CD14-positive monocyte (primary cell): ENCODE results near the gene SULT1C3. TPM values are rescaled to one million over a fixed set of nuclear protein-coding genes. Genes with fewer than 3 reads are reported as not detected.

Experiments
- DNase-seq, 3 donors: peaks; one replicate each; pipeline ENCODE4 v3.0.0-alpha.2; 2011 to 2022
- H2AFZ ChIP-seq: 2 replicates; pipeline ENCODE4 v1.6.0; 2012; ENCODE audit warnings: mild to moderate bottlenecking, low read depth, low read length, inconsistent platforms; ENCODE audit not compliant: insufficient read depth, poor library complexity, severe bottlenecking
- H3K27ac ChIP-seq, 2 donors: 1 replicate in 1 of 2; 2 replicates in 1 of 2; pipeline ENCODE4 v1.5.1; 2012 to 2013; ENCODE audit warnings: low read length in 2 of 2, control low read depth in 1 of 2, inconsistent platforms in 1 of 2, low read depth in 1 of 2, mild to moderate bottlenecking in 1 of 2
- H3K27me3 ChIP-seq, 2 donors: one replicate each; pipeline versions ENCODE4 v1.6.0 to v1.6.1; 2011 to 2013; ENCODE audit warnings: low read length in 2 of 2; ENCODE audit not compliant: control insufficient read depth in 2 of 2, insufficient read depth in 2 of 2
- H3K36me3 ChIP-seq, 2 donors: replicated peaks in 1 of 2; 1 replicate in 1 of 2; 2 replicates in 1 of 2; pipeline versions ENCODE4 v1.5.1 to v1.6.1; 2012 to 2013; ENCODE audit warnings: low read length in 2 of 2, control low read depth in 1 of 2, inconsistent platforms in 1 of 2, mild to moderate bottlenecking in 1 of 2; ENCODE audit not compliant: insufficient read depth in 2 of 2, control insufficient read depth in 1 of 2
- H3K4me1 ChIP-seq, 2 donors: 1 replicate in 1 of 2; 2 replicates in 1 of 2; pipeline versions ENCODE4 v1.5.1 to v1.6.1; 2012 to 2013; ENCODE audit warnings: low read length in 2 of 2, control low read depth in 1 of 2, inconsistent platforms in 1 of 2, mild to moderate bottlenecking in 1 of 2, moderate library complexity in 1 of 2; ENCODE audit not compliant: insufficient read depth in 2 of 2, control insufficient read depth in 1 of 2
- H3K4me2 ChIP-seq: replicated peaks from 2 replicates; pipeline ENCODE3; 2012; ENCODE audit warnings: low read length, moderate library complexity, mild to moderate bottlenecking; ENCODE audit not compliant: poor library complexity, severe bottlenecking; ENCODE audit errors: extremely low read depth
- H3K4me3 ChIP-seq, 3 experiments: fragments of 200-600 bp in 1 of 3; sonication (generic) in 1 of 3; replicated peaks in 1 of 3; 1 replicate in 2 of 3; 2 replicates in 1 of 3; pipeline ENCODE4 v1.5.1; 2011 to 2013; ENCODE audit warnings: low read length in 3 of 3, mild to moderate bottlenecking in 3 of 3, control low read depth in 2 of 3, low read depth in 2 of 3, inconsistent platforms in 1 of 3, moderate library complexity in 1 of 3
- H3K79me2 ChIP-seq: 2 replicates; pipeline ENCODE4 v1.6.0; 2012; ENCODE audit warnings: mild to moderate bottlenecking, control low read depth, inconsistent platforms, low read length, moderate library complexity; ENCODE audit not compliant: insufficient read depth
- H3K9ac ChIP-seq: 2 replicates; pipeline ENCODE4 v1.6.0; 2017; ENCODE audit warnings: low read length, mild to moderate bottlenecking; ENCODE audit not compliant: insufficient read depth, poor library complexity, severe bottlenecking
- H3K9me3 ChIP-seq, 2 donors: replicated peaks in 1 of 2; 1 replicate in 1 of 2; 2 replicates in 1 of 2; pipeline versions ENCODE4 v1.5.1 to v1.6.1; 2012 to 2013; ENCODE audit warnings: low read length in 2 of 2, control low read depth in 1 of 2; ENCODE audit not compliant: control insufficient read depth in 1 of 2, insufficient read depth in 1 of 2
- H4K20me1 ChIP-seq: 2 replicates; pipeline ENCODE4 v1.6.0; 2012; ENCODE audit warnings: mild to moderate bottlenecking, low read length, control low read depth, moderate library complexity; ENCODE audit not compliant: insufficient read depth
- H3K27ac Mint-ChIP-seq, 7 donors: one replicate each; pipeline ENCODE4 v1.8.0; 2020; ENCODE audit warnings: mild to moderate bottlenecking in 7 of 7, mixed read lengths in 7 of 7, moderate library complexity in 6 of 7, inconsistent platforms in 2 of 7
- H3K27me3 Mint-ChIP-seq, 3 donors: one replicate each; pipeline ENCODE4 v1.8.0; 2021 to 2022; ENCODE audit warnings: low read depth in 3 of 3, mild to moderate bottlenecking in 3 of 3, mixed read lengths in 3 of 3, moderate library complexity in 3 of 3, inconsistent platforms in 1 of 3
- H3K36me3 Mint-ChIP-seq, 2 donors: one replicate each; pipeline ENCODE4 v1.8.0; 2020; ENCODE audit warnings: mixed read lengths in 2 of 2, inconsistent platforms in 1 of 2, mild to moderate bottlenecking in 1 of 2
- H3K4me1 Mint-ChIP-seq: one replicate; pipeline ENCODE4 v1.8.0; 2020; ENCODE audit warnings: mild to moderate bottlenecking, mixed read lengths
- H3K4me3 Mint-ChIP-seq, 2 donors: one replicate each; pipeline ENCODE4 v1.8.0; 2020; ENCODE audit warnings: mild to moderate bottlenecking in 2 of 2, mixed read lengths in 2 of 2, moderate library complexity in 1 of 2
- H3K9me3 Mint-ChIP-seq, 7 donors: one replicate each; pipeline ENCODE4 v1.8.0; 2020 to 2022; ENCODE audit warnings: mixed read lengths in 7 of 7, mild to moderate bottlenecking in 6 of 7, moderate library complexity in 6 of 7, inconsistent platforms in 2 of 7
- WGBS: methylation state at CpG from one replicate; pipeline ENCODE4 v1.1.5; 2013; ENCODE audit warnings: missing lambda C conversion rate; ENCODE audit not compliant: insufficient coverage; 5-methylcytosine and 5-hydroxymethylcytosine counted together
- intact Hi-C, 2 donors: fragments of 100-400 bp; cut with micrococcal nuclease; formaldehyde crosslinking; loops; one replicate each; pipeline versions ENCODE4 v1.15.0 to v1.15.1; 2023
- polyA plus RNA-seq, 3 donors: library from polyadenylated mRNA; depleted of rRNA in 1 of 3; unstranded in 2 of 3; stranded (reverse) in 1 of 3; fragments of 300-500 nt in 2 of 3; fragments of >200 nt in 1 of 3; fragmentation: Illumina TruSeq in 2 of 3; gene quantifications; 1 replicate in 2 of 3; 2 replicates in 1 of 3; pipeline ENCODE4 v1.2.3, GENCODE V29; 2012 to 2021
- TF ChIP-seq, protein P1 (sequence below): fragments of 200-600 bp; IDR thresholded peaks from one replicate; pipeline ENCODE4 v1.8.0; 2022; ENCODE audit warnings: antibody characterized with exemption, mild to moderate bottlenecking

The SULT1C3 gene
- polyA plus RNA-seq, 3 donors: not detected

DNA sequence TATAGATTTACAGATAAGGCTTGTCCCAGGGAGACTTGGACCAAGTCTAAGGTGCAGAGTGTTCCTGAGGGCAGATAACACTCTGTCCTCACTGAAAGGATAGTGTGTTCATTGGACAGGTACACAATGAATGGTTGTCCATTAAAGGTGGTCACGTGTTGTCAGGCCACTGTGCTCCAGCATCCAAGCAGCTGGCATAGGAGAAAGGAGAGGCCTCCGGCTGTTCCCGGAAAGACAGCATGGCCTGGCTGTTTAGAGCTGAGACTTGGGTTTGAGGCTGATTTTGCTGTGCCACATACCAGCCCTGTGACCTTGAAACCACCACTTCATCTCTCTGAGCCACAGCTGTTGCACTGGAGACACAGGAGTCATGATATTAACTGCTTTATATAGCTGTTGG is 19.6 kb upstream of the SULT1C3 start:
- Histone ChIP-seq H3K36me3 (no peaks in the 10 kb centered on the region), H3K27me3 (no peaks in the 10 kb centered on the region), H3K4me2 (no peak overlapping the region), H3K9ac (no peak overlapping the region), H3K9me3 (peaks cover 15 to 16% of the 10 kb centered on the region in 2 donors), H4K20me1 (no peaks in the 10 kb centered on the region), H2AFZ (no peak overlapping the region), H3K4me3 (no peak overlapping the region), H3K79me2 (no peaks in the 10 kb centered on the region), H3K4me1 (peaks cover 0 to 5% of the 10 kb centered on the region in 2 donors), H3K27ac (no peak overlapping the region)
- intact Hi-C loops: no loop called here
- H3K27ac Mint-ChIP-seq: no peak overlapping the region
- peaks cover 0 to 2% (median 0%) of the 10 kb centered on the region in 3 donors for H3K27me3 Mint-ChIP-seq
- TF ChIP-seq, protein P1, sequence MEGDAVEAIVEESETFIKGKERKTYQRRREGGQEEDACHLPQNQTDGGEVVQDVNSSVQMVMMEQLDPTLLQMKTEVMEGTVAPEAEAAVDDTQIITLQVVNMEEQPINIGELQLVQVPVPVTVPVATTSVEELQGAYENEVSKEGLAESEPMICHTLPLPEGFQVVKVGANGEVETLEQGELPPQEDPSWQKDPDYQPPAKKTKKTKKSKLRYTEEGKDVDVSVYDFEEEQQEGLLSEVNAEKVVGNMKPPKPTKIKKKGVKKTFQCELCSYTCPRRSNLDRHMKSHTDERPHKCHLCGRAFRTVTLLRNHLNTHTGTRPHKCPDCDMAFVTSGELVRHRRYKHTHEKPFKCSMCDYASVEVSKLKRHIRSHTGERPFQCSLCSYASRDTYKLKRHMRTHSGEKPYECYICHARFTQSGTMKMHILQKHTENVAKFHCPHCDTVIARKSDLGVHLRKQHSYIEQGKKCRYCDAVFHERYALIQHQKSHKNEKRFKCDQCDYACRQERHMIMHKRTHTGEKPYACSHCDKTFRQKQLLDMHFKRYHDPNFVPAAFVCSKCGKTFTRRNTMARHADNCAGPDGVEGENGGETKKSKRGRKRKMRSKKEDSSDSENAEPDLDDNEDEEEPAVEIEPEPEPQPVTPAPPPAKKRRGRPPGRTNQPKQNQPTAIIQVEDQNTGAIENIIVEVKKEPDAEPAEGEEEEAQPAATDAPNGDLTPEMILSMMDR: no peak
- 100% methylated on average over 1 of the region's 3 CpGs for WGBS
- H3K9me3 Mint-ChIP-seq: peaks cover 4 to 22% (median 12%) of the 10 kb centered on the region in 7 donors
- no peak for DNase-seq
- H3K4me1 Mint-ChIP-seq: no peaks in the 10 kb centered on the region
- H3K4me3 Mint-ChIP-seq: no peak overlapping the region
- no peaks in the 10 kb centered on the region for H3K36me3 Mint-ChIP-seq

DNA sequence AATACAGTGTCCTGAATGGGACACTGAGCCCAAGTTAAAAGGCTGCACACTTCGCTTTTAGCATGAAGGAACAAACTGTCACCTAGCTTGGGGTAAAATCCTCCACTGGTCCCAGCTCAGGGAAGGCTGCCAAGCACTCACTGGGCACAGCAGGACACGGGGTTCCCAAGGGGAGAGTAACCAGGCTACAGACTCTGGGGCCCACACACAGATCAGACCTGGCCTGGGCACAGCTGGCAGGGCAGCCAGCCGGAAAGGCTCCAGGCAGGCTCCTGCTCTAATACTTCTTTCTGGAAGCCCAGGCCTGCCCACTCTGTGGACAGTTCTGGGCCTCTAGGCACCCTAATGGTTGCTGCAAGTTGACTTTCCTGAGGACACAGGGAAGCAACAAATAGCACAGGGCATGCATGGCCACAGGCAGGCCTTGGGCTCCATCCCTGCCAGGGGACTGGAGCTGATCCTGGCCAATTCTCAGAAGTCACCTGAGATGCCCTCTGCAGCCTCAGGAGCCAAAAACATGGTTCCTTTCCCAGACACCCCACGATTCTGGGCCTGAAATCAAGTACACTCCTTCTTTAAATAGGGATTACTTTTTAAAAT is 18.7 kb upstream of the SULT1C3 start:
- Mint-ChIP-seq H3K27me3 (peaks cover 0 to 2% (median 0%) of the 10 kb centered on the region in 3 donors), H3K4me3 (no peak overlapping the region), H3K36me3 (no peaks in the 10 kb centered on the region), H3K27ac (no peak overlapping the region), H3K4me1 (no peaks in the 10 kb centered on the region), H3K9me3 (peaks cover 4 to 24% (median 12%) of the 10 kb centered on the region in 7 donors)
- H3K4me1 ChIP-seq: peaks cover 0 to under 1% of the 10 kb centered on the region in 2 donors
- no peak for DNase-seq
- no peak overlapping the region for H3K4me3 ChIP-seq
- H4K20me1 ChIP-seq: no peaks in the 10 kb centered on the region
- H3K27ac ChIP-seq: no peak overlapping the region
- TF ChIP-seq, protein P1: no peak
- H3K9ac ChIP-seq: no peak overlapping the region
- intact Hi-C loops: no loop called here
- H2AFZ ChIP-seq: no peak overlapping the region
- H3K27me3 ChIP-seq: no peaks in the 10 kb centered on the region
- no peaks in the 10 kb centered on the region for H3K36me3 ChIP-seq
- peaks cover 15 to 16% of the 10 kb centered on the region in 2 donors for H3K9me3 ChIP-seq
- no peak overlapping the region for H3K4me2 ChIP-seq
- no peaks in the 10 kb centered on the region for H3K79me2 ChIP-seq
- 93% methylated on average over 3 of the region's 4 CpGs for WGBS
